ENCODE results near the gene PTPRS.
A peak's percentile ranks its signal among the peaks of the same experiment; 100 is the strongest.

The PTPRS gene

GRCh38 chr19:5291588-5292193 is 48.9 kb downstream of the PTPRS start:
- H2AFZ ChIP-seq (ENCODE audit: insufficient read depth, low read length, poor library complexity) = no peak overlapping the region
- no peak overlapping the region for H2BK120ac ChIP-seq (ENCODE audit: insufficient read depth, low read length, poor library complexity)
- no peak overlapping the region for H2BK12ac ChIP-seq (ENCODE audit: low read length)
- H3K4me3 ChIP-seq (ENCODE audit: low read depth, low read length) = no peak overlapping the region
- no peaks in the 10 kb centered on the region for H3K9me3 ChIP-seq (ENCODE audit: insufficient read depth, low read depth, low read length)
- no peak overlapping the region for H3K4ac ChIP-seq (ENCODE audit: low read depth, low read length)
- H2BK5ac ChIP-seq (ENCODE audit: low read depth, low read length, poor library complexity) = no peak overlapping the region
- H4K8ac ChIP-seq (ENCODE audit: low read depth, low read length) = no peak overlapping the region
- H3K4me1 ChIP-seq (ENCODE audit: control insufficient read depth in 1 of 2, insufficient read depth in 2 of 2, low read length in 2 of 2) = peaks cover 0 to 12% of the 10 kb centered on the region in 2 experiments
- no peak overlapping the region for H3K27ac ChIP-seq (ENCODE audit: low read depth, low read length)
- H3K23ac ChIP-seq (ENCODE audit: low read length) = no peak overlapping the region
- DNase-seq = no peak
- H3K79me2 ChIP-seq (ENCODE audit: control insufficient read depth, insufficient read depth, low read length, poor library complexity) = no peaks in the 10 kb centered on the region
- no CpG with 5 or more reads among the region's 8 CpGs for WGBS (ENCODE audit: extremely low coverage, insufficient coverage, insufficient read length)
- no peaks in the 10 kb centered on the region for H3K36me3 ChIP-seq (ENCODE audit: control insufficient read depth in 1 of 2, insufficient read depth in 2 of 2, low read length in 2 of 2)
- peaks cover 2% of the 10 kb centered on the region for H3K27me3 ChIP-seq (ENCODE audit: insufficient read depth, low read length)
- H3K14ac ChIP-seq (ENCODE audit: low read length) = no peak overlapping the region
- H4K91ac ChIP-seq (ENCODE audit: low read depth, low read length) = no peak overlapping the region
- peak overlapping the region; percentile 81 for H3K4me2 ChIP-seq (ENCODE audit: low read length)
- H3K9ac ChIP-seq (ENCODE audit: low read length) = no peak overlapping the region
- no peak overlapping the region for H4K12ac ChIP-seq (ENCODE audit: low read depth, low read length)
- peaks cover 2% of the 10 kb centered on the region for H3K79me1 ChIP-seq (ENCODE audit: low read length)
- no peak overlapping the region for H2AK5ac ChIP-seq (ENCODE audit: low read length)
- H3K18ac ChIP-seq (ENCODE audit: low read length) = no peak overlapping the region

Measured in trophoblast cell (in vitro differentiated cells and primary cell).